GM12864 (cell line): ENCODE results near the gene SPON1.

Experiments
- DNase-seq: peaks from one replicate; pipeline ENCODE4 v3.0.0-alpha.2; 2011; ENCODE audit warnings: low read depth
- H3K4me3 ChIP-seq: 2 replicates; pipeline ENCODE4 v1.5.1; 2011; ENCODE audit warnings: mild to moderate bottlenecking, low read depth, low read length, control low read depth
- CTCF ChIP-seq: IDR thresholded peaks from 2 replicates; pipeline ENCODE4 v1.5.1; 2011; ENCODE audit warnings: low read depth, mild to moderate bottlenecking, moderate library complexity, low read length, control low read depth, inconsistent platforms; ENCODE audit errors: missing control alignments

The SPON1 gene

GRCh38 chr11:13966013-13966412, 3.5 kb downstream of the SPON1 start:
- no peak for TF ChIP-seq CTCF
- no peak overlapping the region for H3K4me3 ChIP-seq
- no peak for DNase-seq

GRCh38 chr11:13966486-13966885, 4.0 kb downstream of the SPON1 start:
- H3K4me3 ChIP-seq = no peak overlapping the region
- no peak for TF ChIP-seq CTCF
- no peak for DNase-seq

- no peak for DNase-seq
- TF ChIP-seq CTCF = peak; percentile 38
- no peak overlapping the region for H3K4me3 ChIP-seq
These were observed 8.5 kb downstream of the SPON1 start for GRCh38 chr11:13970986-13971385.

- no peak for TF ChIP-seq CTCF
- DNase-seq = no peak
- no peak overlapping the region for H3K4me3 ChIP-seq
These were observed 9.8 kb downstream of the SPON1 start for GRCh38 chr11:13972043-13972910.

GRCh38 chr11:13972944-13973343, 10.4 kb downstream of the SPON1 start:
- TF ChIP-seq CTCF = no peak
- DNase-seq = no peak
- no peak overlapping the region for H3K4me3 ChIP-seq

- TF ChIP-seq CTCF = no peak
These were observed 12.1 kb downstream of the SPON1 start for GRCh38 chr11:13974631-13975030.

More at GRCh38 chr11:13974631-13975030, 12.1 kb downstream of the SPON1 start:
- H3K4me3 ChIP-seq = no peak overlapping the region
- DNase-seq = no peak
